HCT116 (cell line): ENCODE measurements around the gene ARMC2. TPM values are rescaled to one million over a fixed set of nuclear protein-coding genes. Genes with fewer than 3 reads are reported as not detected.

Experiments
- ATAC-seq: fragments of 200-7000 bp; cut with Tn5 transposase; 2 replicates; pipeline ENCODE4 v1.9.1; 2020; ENCODE audit warnings: mild to moderate bottlenecking, moderate library complexity
- BruUV-seq: library from RNA; stranded (reverse); fragments of 400-500 nt; replicated peaks from 2 replicates; lab custom pipeline; 2021; lab: Mats Ljungman, UMichigan
- CTCF ChIA-PET: fragments of 300-600 bp; sonication (Branson Sonifier 250); formaldehyde crosslinking; loops from one replicate; lab custom pipeline; 2021; ENCODE audit warnings: antibody characterized with exemption; lab: Charles Lee
- POLR2A ChIA-PET: fragments of 300-600, 350-600 bp; sonication (Branson Sonifier 250); formaldehyde crosslinking; loops from one replicate; lab custom pipeline; 2021; ENCODE audit warnings: antibody characterized with exemption; lab: Charles Lee
- RAD21 ChIA-PET, 2 experiments: fragments of 300-600 bp; sonication (Branson Sonifier 250); formaldehyde crosslinking; loops; one replicate each; lab custom pipeline; 2023; ENCODE audit warnings: low total read pairs in 2 of 2; ENCODE audit not compliant: uncharacterized antibody in 2 of 2, unreplicated experiment in 2 of 2, low non-redundant PET in 1 of 2; lab: Charles Lee
- DNase-seq: peaks from one replicate; pipeline ENCODE4 v3.0.0-alpha.2; 2010; ENCODE audit warnings: low read depth, low spot score
- H2AFZ ChIP-seq: fragments of 200-600 bp; shearing (Covaris generic), sonication (generic); 2 replicates; pipeline ENCODE4 v1.6.1; 2017; ENCODE audit warnings: low read depth, mixed run types, mixed read lengths, antibody characterized with exemption, low read length; ENCODE audit not compliant: poor library complexity, severe bottlenecking
- H3K27ac ChIP-seq: 2 replicates; pipeline ENCODE4 v1.5.1; 2012; ENCODE audit warnings: low read depth, low read length
- H3K27me3 ChIP-seq: fragments of 200-600 bp; sonication (generic); 2 replicates; pipeline ENCODE4 v1.6.1; 2016; ENCODE audit warnings: mixed run types, low read length, mixed read lengths; ENCODE audit not compliant: insufficient read depth
- H3K36me3 ChIP-seq, 2 experiments: fragments of 200-500 bp in 1 of 2; fragments of 200-600 bp in 1 of 2; sonication (Bioruptor generic) in 1 of 2; sonication (generic) in 1 of 2; 2 replicates each; pipeline versions ENCODE4 v1.5.1 to v1.6.1; 2014 to 2016; ENCODE audit warnings: low read length in 2 of 2, inconsistent platforms in 1 of 2, mixed read lengths in 1 of 2, mixed run types in 1 of 2; ENCODE audit not compliant: insufficient read depth in 2 of 2, control insufficient read depth in 1 of 2
- H3K4me1 ChIP-seq, 2 experiments: fragments of 200-600 bp in 1 of 2; sonication (generic) in 1 of 2; 2 replicates each; pipeline versions ENCODE4 v1.5.1 to v1.6.1; 2012 to 2017; ENCODE audit warnings: low read length in 2 of 2, inconsistent platforms in 1 of 2, mild to moderate bottlenecking in 1 of 2, mixed read lengths in 1 of 2, mixed run types in 1 of 2, moderate library complexity in 1 of 2; ENCODE audit not compliant: insufficient read depth in 2 of 2, control insufficient read depth in 1 of 2
- H3K4me2 ChIP-seq: fragments of 200-600 bp; sonication (generic); 2 replicates; pipeline ENCODE4 v1.6.1; 2017; ENCODE audit warnings: mixed run types, low read length, mixed read lengths
- H3K4me3 ChIP-seq, 2 experiments: fragments of 200-600 bp in 1 of 2; sonication (generic) in 1 of 2; replicated peaks in 1 of 2; 2 replicates each; pipeline ENCODE4 v1.5.1; 2011 to 2016; ENCODE audit warnings: low read length in 2 of 2, control low read depth in 1 of 2, low read depth in 1 of 2, mild to moderate bottlenecking in 1 of 2, mixed read lengths in 1 of 2, mixed run types in 1 of 2
- H3K79me2 ChIP-seq: fragments of 200-600 bp; sonication (generic); 2 replicates; pipeline ENCODE4 v1.6.1; 2017; ENCODE audit warnings: mild to moderate bottlenecking, mixed run types, low read length, moderate library complexity, mixed read lengths; ENCODE audit not compliant: insufficient read depth
- H3K9ac ChIP-seq: fragments of 200-600 bp; sonication (generic); 2 replicates; pipeline ENCODE4 v1.6.1; 2016; ENCODE audit warnings: low read length, mixed read lengths
- H3K9me2 ChIP-seq: fragments of 200-600 bp; sonication (generic), shearing (Covaris generic); 2 replicates; pipeline ENCODE4 v1.6.1; 2017; ENCODE audit warnings: mixed run types, mild to moderate bottlenecking, moderate library complexity; ENCODE audit not compliant: insufficient read depth
- H3K9me3 ChIP-seq, 2 experiments: fragments of 200-500 bp in 1 of 2; fragments of 200-600 bp in 1 of 2; sonication (Bioruptor generic) in 1 of 2; sonication (generic) in 1 of 2; 2 replicates each; pipeline ENCODE4 v1.6.1; 2014 to 2017; ENCODE audit warnings: low read length in 2 of 2, mixed read lengths in 2 of 2, inconsistent platforms in 1 of 2, low read depth in 1 of 2, mild to moderate bottlenecking in 1 of 2, mixed run types in 1 of 2, moderate library complexity in 1 of 2; ENCODE audit not compliant: control insufficient read depth in 1 of 2, insufficient read depth in 1 of 2
- H4K20me1 ChIP-seq: fragments of 200-600 bp; sonication (generic), shearing (Covaris generic); 2 replicates; pipeline ENCODE4 v1.6.1; 2017; ENCODE audit warnings: mixed run types, mild to moderate bottlenecking, moderate library complexity; ENCODE audit not compliant: insufficient read depth
- ATF3 ChIP-seq: IDR thresholded peaks from 2 replicates; pipeline ENCODE4 v1.6.1; 2012
- CEBPB ChIP-seq: IDR thresholded peaks from 2 replicates; pipeline ENCODE4 v1.6.1; 2012; ENCODE audit warnings: low read depth
- EGR1 ChIP-seq: IDR thresholded peaks from 2 replicates; pipeline ENCODE4 v1.6.1; 2012; ENCODE audit warnings: low read depth
- ELF1 ChIP-seq: IDR thresholded peaks from 2 replicates; pipeline ENCODE4 v1.6.1; 2012; ENCODE audit warnings: low read depth, borderline replicate concordance
- EZH2 ChIP-seq: fragments of 200-600 bp; sonication (generic); IDR thresholded peaks from 2 replicates; pipeline ENCODE4 v1.6.1; 2017; ENCODE audit warnings: antibody characterized with exemption, mixed run types
- EZH2phosphoT487 ChIP-seq: fragments of 200-600 bp; IDR thresholded peaks from 2 replicates; pipeline ENCODE4 v1.6.1; 2018; ENCODE audit warnings: antibody characterized with exemption, borderline replicate concordance
- FOSL1 ChIP-seq: IDR thresholded peaks from 2 replicates; pipeline ENCODE4 v1.6.1; 2012; ENCODE audit warnings: low read depth
- JUND ChIP-seq: IDR thresholded peaks from 2 replicates; pipeline ENCODE4 v1.6.1; 2012
- POLR2A ChIP-seq: IDR thresholded peaks from 2 replicates; pipeline ENCODE4 v1.7.0; 2011; ENCODE audit warnings: borderline replicate concordance; ENCODE audit not compliant: insufficient read depth, insufficient read length; ENCODE audit errors: extremely low read depth
- POLR2AphosphoS5 ChIP-seq: IDR thresholded peaks from 2 replicates; pipeline ENCODE4 v1.6.1; 2011; ENCODE audit warnings: mild to moderate bottlenecking, low read depth, low read length, moderate library complexity
- RAD21 ChIP-seq: IDR thresholded peaks from 2 replicates; pipeline ENCODE4 v1.6.1; 2012; ENCODE audit warnings: low read depth, mild to moderate bottlenecking
- SIN3A ChIP-seq: IDR thresholded peaks from 2 replicates; pipeline ENCODE4 v1.6.1; 2012; ENCODE audit warnings: low read depth
- SP1 ChIP-seq: IDR thresholded peaks from 2 replicates; pipeline ENCODE4 v1.6.1; 2012; ENCODE audit warnings: low read depth
- YY1 ChIP-seq: IDR thresholded peaks from 2 replicates; pipeline ENCODE4 v1.6.1; 2011; ENCODE audit warnings: low read length, low read depth, moderate library complexity, mild to moderate bottlenecking; ENCODE audit not compliant: insufficient replicate concordance; ENCODE audit errors: extremely low read depth
- ZBTB33 ChIP-seq: IDR thresholded peaks from 2 replicates; pipeline ENCODE4 v1.6.1; 2011; ENCODE audit warnings: mild to moderate bottlenecking, low read length, moderate library complexity; ENCODE audit not compliant: insufficient replicate concordance; ENCODE audit errors: extremely low read depth
- ZFX ChIP-seq: fragments of 450-650 bp; IDR thresholded peaks from 2 replicates; pipeline ENCODE4 v1.6.1; 2017
- intact Hi-C: fragments of 100-400 bp; cut with micrococcal nuclease; formaldehyde crosslinking; loops from 2 replicates; pipeline ENCODE4 v1.10.0; 2022
- total RNA-seq: library from RNA; stranded (reverse); gene quantifications from one replicate; pipeline ENCODE4 v1.2.1, GENCODE V29; 2021; ENCODE audit not compliant: unreplicated experiment
- TF ChIP-seq, protein P1 (sequence below), 3 experiments: fragments of 200-600 bp in 1 of 3; sonication (generic) in 1 of 3; IDR thresholded peaks in 2 of 3; conservative IDR thresholded peaks in 1 of 3; 2 replicates each; pipeline ENCODE4 v1.5.1; 2012 to 2017; ENCODE audit warnings: low read depth in 2 of 3, low read length in 2 of 3, antibody characterized with exemption in 1 of 3, borderline replicate concordance in 1 of 3, control low read depth in 1 of 3, mild to moderate bottlenecking in 1 of 3, mixed read lengths in 1 of 3, mixed run types in 1 of 3, moderate library complexity in 1 of 3; ENCODE audit not compliant: insufficient read depth in 1 of 3

The ARMC2 gene
- total RNA-seq, 1 experiment from 2014 or later, result 3.6 TPM

GRCh38 chr6:109001291-109001894 is 153.2 kb downstream of the ARMC2 start:
- BruUV-seq, result no TSS peak
- Histone ChIP-seq H3K9ac (no peak overlapping the region), H4K20me1 (no peaks in the 10 kb centered on the region), H3K9me3 (no peaks in the 10 kb centered on the region), H3K36me3 (no peaks in the 10 kb centered on the region; a peak in 2 of 4 replicates), H3K27me3 (no peaks in the 10 kb centered on the region), H3K9me2 (no peaks in the 10 kb centered on the region)
- intact Hi-C loops, result no loop called here
- no peak for DNase-seq
- TF ChIP-seq RAD21, result no peak
- TF ChIP-seq EGR1, result no peak
- TF ChIP-seq ELF1, result no peak
- TF ChIP-seq POLR2AphosphoS5, result no peak
- no peak for TF ChIP-seq SP1
- TF ChIP-seq SIN3A, result no peak
- TF ChIP-seq YY1, result no peak
- TF ChIP-seq, all 23 proteins: peak for 0
- Histone ChIP-seq H3K79me2 (no peaks in the 10 kb centered on the region), H2AFZ (no peak overlapping the region), H3K27ac (no peak overlapping the region), H3K4me2 (no peak overlapping the region), H3K4me3 (no peak overlapping the region), H3K4me1 (no peaks in the 10 kb centered on the region)
- ChIA-PET CTCF (no interaction called here), RAD21 (no interaction called here), POLR2A (no interaction called here)
- no peak for ATAC-seq

GRCh38 chr6:109002051-109002697 is 154.0 kb downstream of the ARMC2 start:
- Histone ChIP-seq H3K4me2 (no peak overlapping the region), H3K9me3 (no peaks in the 10 kb centered on the region), H3K9ac (no peak overlapping the region), H2AFZ (no peak overlapping the region), H3K4me3 (no peak overlapping the region), H4K20me1 (no peaks in the 10 kb centered on the region), H3K27me3 (no peaks in the 10 kb centered on the region), H3K79me2 (no peaks in the 10 kb centered on the region), H3K27ac (no peak overlapping the region), H3K4me1 (no peaks in the 10 kb centered on the region), H3K9me2 (no peaks in the 10 kb centered on the region), H3K36me3 (no peaks in the 10 kb centered on the region; a peak in 2 of 4 replicates)
- intact Hi-C loops, result no loop called here
- POLR2A ChIA-PET, result no interaction called here
- CTCF ChIA-PET, result no interaction called here
- ATAC-seq, result no peak
- RAD21 ChIA-PET, result no interaction called here
- no peak for DNase-seq
- BruUV-seq, result no TSS peak
- TF ChIP-seq, protein P1, sequence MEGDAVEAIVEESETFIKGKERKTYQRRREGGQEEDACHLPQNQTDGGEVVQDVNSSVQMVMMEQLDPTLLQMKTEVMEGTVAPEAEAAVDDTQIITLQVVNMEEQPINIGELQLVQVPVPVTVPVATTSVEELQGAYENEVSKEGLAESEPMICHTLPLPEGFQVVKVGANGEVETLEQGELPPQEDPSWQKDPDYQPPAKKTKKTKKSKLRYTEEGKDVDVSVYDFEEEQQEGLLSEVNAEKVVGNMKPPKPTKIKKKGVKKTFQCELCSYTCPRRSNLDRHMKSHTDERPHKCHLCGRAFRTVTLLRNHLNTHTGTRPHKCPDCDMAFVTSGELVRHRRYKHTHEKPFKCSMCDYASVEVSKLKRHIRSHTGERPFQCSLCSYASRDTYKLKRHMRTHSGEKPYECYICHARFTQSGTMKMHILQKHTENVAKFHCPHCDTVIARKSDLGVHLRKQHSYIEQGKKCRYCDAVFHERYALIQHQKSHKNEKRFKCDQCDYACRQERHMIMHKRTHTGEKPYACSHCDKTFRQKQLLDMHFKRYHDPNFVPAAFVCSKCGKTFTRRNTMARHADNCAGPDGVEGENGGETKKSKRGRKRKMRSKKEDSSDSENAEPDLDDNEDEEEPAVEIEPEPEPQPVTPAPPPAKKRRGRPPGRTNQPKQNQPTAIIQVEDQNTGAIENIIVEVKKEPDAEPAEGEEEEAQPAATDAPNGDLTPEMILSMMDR (IDR thresholded peaks at IDR 0.05 in 2 of 3, conservative IDR thresholded peaks at IDR 0.05 in 1 of 3; ENCODE audit: borderline replicate concordance in 1 of 3, insufficient read depth in 1 of 3, low read depth in 2 of 3, low read length in 2 of 3), result no peak
- TF ChIP-seq JUND (no peak), SP1 (no peak), EZH2 (no peak), ELF1 (no peak), CEBPB (no peak), ZBTB33 (no peak), ATF3 (no peak), YY1 (no peak), FOSL1 (no peak), POLR2A (no peak), ZFX (no peak), EZH2phosphoT487 (no peak)
